Measurements from ENCODE around the gene SOX5.

DNA sequence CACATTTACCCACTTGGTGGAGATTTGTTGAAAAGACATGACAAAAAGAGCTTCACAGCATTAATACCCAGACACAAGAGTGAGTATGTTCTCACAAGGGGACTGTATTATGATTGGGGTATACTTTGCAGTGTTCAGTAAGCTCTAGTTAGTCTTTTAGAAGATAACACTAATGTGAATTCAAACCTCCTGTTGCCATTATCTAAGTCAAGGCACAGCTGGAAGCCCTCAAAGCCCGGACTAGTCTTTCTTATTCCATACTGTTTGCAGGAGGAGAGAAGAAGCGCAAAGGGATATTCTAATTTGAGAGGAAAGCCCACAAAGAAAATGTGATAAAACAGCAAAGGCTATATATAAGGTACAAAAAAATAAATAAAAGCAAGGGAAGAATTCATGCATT lies 445.9 kb downstream of the SOX5 start:
- TF ChIP-seq, protein P1, sequence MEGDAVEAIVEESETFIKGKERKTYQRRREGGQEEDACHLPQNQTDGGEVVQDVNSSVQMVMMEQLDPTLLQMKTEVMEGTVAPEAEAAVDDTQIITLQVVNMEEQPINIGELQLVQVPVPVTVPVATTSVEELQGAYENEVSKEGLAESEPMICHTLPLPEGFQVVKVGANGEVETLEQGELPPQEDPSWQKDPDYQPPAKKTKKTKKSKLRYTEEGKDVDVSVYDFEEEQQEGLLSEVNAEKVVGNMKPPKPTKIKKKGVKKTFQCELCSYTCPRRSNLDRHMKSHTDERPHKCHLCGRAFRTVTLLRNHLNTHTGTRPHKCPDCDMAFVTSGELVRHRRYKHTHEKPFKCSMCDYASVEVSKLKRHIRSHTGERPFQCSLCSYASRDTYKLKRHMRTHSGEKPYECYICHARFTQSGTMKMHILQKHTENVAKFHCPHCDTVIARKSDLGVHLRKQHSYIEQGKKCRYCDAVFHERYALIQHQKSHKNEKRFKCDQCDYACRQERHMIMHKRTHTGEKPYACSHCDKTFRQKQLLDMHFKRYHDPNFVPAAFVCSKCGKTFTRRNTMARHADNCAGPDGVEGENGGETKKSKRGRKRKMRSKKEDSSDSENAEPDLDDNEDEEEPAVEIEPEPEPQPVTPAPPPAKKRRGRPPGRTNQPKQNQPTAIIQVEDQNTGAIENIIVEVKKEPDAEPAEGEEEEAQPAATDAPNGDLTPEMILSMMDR (IDR thresholded peaks at IDR 0.05) = no peak
- TF ChIP-seq POLR2A (IDR thresholded peaks at IDR 0.05) = no peak
